ENCODE measurements around the gene MMS19.
A peak's percentile ranks its signal among the peaks of the same experiment; 100 is the strongest.

Gene MMS19, protein sequence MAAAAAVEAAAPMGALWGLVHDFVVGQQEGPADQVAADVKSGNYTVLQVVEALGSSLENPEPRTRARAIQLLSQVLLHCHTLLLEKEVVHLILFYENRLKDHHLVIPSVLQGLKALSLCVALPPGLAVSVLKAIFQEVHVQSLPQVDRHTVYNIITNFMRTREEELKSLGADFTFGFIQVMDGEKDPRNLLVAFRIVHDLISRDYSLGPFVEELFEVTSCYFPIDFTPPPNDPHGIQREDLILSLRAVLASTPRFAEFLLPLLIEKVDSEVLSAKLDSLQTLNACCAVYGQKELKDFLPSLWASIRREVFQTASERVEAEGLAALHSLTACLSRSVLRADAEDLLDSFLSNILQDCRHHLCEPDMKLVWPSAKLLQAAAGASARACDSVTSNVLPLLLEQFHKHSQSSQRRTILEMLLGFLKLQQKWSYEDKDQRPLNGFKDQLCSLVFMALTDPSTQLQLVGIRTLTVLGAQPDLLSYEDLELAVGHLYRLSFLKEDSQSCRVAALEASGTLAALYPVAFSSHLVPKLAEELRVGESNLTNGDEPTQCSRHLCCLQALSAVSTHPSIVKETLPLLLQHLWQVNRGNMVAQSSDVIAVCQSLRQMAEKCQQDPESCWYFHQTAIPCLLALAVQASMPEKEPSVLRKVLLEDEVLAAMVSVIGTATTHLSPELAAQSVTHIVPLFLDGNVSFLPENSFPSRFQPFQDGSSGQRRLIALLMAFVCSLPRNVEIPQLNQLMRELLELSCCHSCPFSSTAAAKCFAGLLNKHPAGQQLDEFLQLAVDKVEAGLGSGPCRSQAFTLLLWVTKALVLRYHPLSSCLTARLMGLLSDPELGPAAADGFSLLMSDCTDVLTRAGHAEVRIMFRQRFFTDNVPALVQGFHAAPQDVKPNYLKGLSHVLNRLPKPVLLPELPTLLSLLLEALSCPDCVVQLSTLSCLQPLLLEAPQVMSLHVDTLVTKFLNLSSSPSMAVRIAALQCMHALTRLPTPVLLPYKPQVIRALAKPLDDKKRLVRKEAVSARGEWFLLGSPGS

DNA sequence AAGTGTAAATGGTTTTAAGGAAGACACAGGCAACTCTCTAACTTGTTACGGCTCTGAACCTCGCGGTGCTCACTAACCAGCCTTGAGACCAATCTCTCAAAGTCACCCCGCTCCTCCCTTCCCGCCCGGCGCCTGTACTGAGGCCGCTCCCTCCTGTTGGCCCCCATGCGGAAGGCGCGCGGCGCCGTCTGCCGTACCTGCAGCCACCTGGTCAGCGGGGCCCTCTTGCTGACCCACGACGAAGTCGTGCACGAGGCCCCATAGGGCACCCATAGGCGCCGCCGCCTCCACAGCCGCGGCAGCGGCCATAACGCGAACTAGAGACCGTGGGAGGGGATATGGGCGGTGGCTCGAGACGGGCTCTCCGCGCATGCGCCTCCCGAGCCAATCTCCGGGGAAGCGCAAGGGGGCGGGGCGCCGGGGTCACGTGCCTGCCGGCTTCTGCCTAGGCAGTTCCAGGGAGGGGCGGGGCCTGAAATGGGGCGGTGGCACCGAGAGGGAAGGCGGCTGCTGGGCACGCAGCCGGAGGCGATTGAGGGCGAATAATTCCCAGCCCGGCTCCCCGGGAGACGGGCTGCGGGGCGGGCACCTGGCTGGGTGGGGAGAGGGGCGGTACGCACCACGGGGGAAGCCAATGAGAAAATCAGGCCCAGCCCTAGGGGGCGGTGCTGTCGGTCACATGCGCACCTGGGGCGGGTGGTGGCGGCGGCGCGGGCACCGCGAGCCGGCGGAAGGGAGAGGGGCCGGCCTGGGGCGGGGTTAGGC is at the start of gene MMS19:
Gene MMS19, minus strand, starts transcription at position 347 of the 765 bp plus-strand sequence. Its CDS starts 38 bp downstream, at position 309.
- peaks cover 29% of the 10 kb centered on the region for H3K36me3 Mint-ChIP-seq

DNA sequence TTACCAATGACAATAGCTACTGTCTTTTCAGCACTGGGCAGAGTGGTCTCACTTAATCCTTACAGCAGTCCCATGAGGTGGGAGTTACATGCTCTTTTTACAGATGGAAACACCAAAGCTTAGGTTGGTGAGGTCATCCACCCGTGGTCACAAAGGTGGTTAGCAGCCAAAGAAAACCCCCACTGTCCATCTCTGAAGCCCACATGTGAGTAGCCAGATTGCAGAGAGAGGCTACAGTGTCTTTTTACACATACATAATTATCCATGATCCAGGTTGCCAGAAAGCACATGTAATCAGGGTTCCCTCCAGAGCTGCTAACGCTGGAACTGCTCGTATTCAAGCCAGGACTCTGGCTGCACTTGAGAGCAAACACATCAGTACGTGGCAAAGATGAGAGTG is 49.7 kb upstream of the MMS19 start:
- no peak overlapping the region for H3K4me3 Mint-ChIP-seq

More for the DNA sequence above, at the start of gene MMS19:
- Mint-ChIP-seq H3K9me3 (no peaks in the 10 kb centered on the region), H3K4me1 (peaks cover 55% of the 10 kb centered on the region), H3K4me3 (peak within 1 kb of the TSS; percentile 94), H3K27ac (peak within 1 kb of the TSS; percentile 98)
- peak; percentile 94 for ATAC-seq
- peak; percentile 99 to 100 for DNase-seq (ENCODE audit: low spot score in 2 of 2)

DNA sequence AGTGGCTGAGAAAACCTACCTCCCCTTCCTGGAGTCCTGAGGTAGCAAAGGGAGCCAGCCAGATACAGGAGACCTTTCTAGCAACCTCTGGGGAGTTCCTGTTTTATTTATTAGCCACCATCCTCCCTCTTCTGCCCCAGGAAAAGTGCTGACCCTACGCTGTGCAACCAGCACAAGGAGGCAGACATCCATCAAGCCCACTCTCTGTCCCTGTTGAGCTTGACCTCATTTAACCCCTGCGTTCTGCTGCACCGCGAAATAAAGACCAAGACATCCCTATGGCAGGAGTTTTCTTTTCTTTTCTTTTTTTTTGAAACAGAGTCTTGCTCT is 49.0 kb upstream of the MMS19 start:
- ATAC-seq: no peak
- Mint-ChIP-seq H3K9me3 (no peaks in the 10 kb centered on the region), H3K4me3 (no peak overlapping the region), H3K27ac (no peak overlapping the region), H3K36me3 (no peaks in the 10 kb centered on the region), H3K4me1 (peaks cover 22% of the 10 kb centered on the region)
- no peak for DNase-seq (ENCODE audit: low spot score in 2 of 2)

More for the DNA sequence above, 49.7 kb upstream of the MMS19 start:
- H3K4me1 Mint-ChIP-seq: peaks cover 14% of the 10 kb centered on the region
- no peaks in the 10 kb centered on the region for H3K9me3 Mint-ChIP-seq
- no peak for ATAC-seq
- H3K27ac Mint-ChIP-seq: no peak overlapping the region
- H3K36me3 Mint-ChIP-seq: no peaks in the 10 kb centered on the region
- DNase-seq (ENCODE audit: low spot score in 2 of 2): no peak

DNA sequence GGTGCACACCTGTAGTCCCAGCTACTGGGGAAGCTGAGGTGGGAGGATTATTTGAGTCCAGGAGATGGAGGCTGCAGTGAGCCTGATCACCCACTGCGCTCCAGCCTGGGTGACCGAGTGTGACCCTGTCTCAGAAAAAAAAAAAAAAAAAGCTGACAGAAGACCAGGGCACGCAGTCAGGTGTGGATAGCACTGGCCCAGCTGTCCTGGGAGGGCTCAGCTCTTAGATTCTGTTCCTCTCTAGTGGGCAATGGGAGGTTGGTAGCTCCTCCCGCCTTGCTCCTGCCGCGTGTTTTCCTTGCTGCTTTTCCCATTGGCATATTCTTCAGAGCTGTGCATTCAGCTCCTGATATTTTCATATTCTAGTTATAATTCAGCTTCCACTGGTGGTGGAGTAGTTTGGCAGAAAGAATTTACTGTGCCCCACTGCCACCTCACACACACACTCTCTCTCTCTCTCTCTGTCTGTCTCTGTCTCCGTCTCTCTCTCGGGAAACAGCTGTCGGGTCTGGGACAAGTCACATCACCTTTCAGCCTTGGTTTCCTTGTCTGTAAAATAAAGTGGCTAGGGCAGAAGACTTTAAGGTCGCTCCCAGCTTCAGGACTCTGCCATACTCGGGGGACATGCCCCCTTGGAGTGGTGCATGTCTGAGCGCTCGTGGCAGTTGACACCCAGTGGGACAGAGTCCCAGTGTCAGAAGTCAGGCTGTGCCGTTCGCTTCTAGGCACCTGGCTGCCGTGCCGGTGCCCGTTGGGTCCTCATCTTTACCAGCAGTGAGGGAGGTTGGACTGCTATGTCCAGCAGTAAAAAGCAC is 48.4 kb upstream of the MMS19 start:
- Mint-ChIP-seq H3K4me1 (peaks cover 26% of the 10 kb centered on the region), H3K9me3 (no peaks in the 10 kb centered on the region), H3K27ac (no peak overlapping the region), H3K36me3 (no peaks in the 10 kb centered on the region), H3K4me3 (no peak overlapping the region)
- no peak for DNase-seq (ENCODE audit: low spot score in 2 of 2)
- no peak for ATAC-seq

DNA sequence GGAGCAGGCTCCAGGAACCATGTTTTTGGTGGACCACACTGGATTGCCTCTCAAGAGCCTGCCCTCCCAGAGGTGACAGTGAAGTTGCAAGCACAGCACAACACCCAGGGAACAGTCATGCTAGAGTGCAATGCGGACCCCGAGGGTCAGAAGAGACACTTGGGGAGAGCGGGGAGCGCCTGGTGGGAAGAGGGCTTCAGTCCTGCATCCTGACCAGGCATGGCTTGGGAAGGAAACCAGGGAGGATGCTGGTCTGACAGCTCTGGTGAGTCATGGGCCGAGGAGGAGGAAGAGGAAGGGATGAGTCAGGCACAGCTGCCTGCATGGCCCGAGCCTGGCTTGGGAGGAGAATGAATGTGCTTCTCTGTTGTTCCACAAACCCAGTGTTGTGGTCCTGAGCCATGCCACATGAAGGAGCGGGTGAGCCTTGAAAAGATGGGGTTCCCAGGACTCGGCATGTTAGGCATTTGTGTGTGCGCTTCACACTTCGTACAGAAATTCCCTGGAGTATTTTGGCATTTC is 44.9 kb upstream of the MMS19 start:
- Mint-ChIP-seq H3K4me3 (peak overlapping the region; percentile 30), H3K27ac (peak overlapping the region; percentile 86), H3K36me3 (no peaks in the 10 kb centered on the region), H3K9me3 (no peaks in the 10 kb centered on the region), H3K4me1 (peaks cover 26% of the 10 kb centered on the region)
- ATAC-seq (peak; percentile 91), DNase-seq (ENCODE audit: low spot score in 2 of 2) (peak; percentile 30 to 70)

DNA sequence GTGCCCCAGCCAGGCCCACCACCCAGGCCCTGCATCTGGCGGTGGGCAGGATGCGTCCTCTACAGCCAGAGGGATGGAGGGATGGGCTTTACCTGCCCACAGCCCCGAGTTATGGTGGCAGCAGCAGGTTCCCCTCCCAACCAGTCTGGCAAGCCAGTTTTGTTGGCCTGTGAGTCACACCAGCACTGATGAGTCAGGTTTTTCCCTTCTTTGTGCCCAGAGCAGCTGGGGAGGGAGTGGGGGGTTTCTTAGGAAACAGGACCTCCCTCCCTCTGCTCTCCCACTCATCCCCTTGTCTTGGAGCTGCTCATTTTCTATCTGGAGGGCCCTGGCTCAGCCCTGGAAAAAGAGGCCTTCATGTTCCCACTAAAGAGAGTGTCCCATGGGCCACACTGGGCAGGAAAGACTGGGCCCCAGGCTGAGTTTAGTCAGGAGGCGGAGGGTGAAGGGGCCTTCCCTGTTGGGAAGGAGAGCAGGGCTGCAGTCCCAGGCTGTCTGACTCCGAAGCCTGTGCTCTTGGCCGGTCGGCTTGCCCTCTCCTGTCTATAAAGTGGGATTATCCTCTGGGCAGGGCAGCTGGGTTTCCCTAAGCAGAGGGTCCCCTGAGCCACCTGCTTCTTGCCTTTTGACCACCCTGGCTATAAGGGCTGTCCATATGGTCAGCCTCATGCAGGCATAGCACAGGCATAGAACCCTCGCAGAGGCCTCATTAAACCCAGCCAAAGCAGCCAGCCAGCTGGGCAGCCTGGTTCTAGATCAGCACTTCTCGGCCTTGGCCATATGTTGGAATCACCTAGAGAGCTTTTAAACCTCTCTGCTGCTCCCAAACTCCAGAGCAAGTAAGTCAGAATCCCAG is 44.2 kb upstream of the MMS19 start:
- H3K4me1 Mint-ChIP-seq: peaks cover 26% of the 10 kb centered on the region
- H3K4me3 Mint-ChIP-seq: peak overlapping the region; percentile 30
- H3K9me3 Mint-ChIP-seq: no peaks in the 10 kb centered on the region
- DNase-seq (ENCODE audit: low spot score in 2 of 2): peak; percentile 10 to 60
- peak overlapping the region; percentile 86 for H3K27ac Mint-ChIP-seq
- ATAC-seq: peak; percentile 62
- no peaks in the 10 kb centered on the region for H3K36me3 Mint-ChIP-seq

DNA sequence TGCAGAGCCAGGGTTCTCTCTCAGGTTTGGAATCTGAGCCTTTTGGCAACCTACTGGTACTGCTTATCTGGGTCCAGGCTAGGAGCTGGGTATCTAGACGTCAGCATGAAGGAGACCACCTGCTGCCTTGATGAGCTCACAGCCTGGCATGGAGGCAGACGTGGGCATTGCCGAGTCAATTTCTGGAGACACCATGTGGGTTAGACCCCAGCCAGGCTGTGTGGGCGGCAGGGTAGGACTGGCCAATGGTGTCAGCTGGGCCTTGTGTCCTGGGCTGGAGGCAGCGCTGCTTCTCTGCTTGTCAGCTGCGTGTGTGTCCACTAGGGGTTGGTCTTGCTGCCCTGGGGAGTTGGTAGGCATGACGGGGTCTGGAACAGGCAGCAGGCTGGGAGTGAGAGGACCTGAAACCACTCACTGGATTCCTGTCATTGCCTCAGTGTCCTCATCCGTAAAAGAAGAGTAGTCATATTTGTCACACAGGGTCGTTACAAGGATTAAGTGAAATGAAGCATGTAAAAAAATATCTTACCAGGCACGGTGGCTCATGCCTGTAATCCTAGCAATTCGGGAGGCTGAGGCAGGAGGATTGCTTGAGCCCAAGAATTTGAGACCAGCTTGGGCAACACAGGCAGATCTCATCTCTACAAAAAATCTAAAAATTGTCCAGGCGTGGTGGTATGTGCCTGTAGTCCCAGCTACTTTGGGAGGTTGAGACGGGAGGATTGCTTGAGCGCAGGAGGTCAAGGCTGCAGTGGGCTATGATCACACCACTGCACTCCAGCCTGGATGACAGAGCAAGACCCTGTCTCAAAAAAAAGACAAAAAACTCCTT is 42.7 kb upstream of the MMS19 start:
- Mint-ChIP-seq H3K27ac (no peak overlapping the region), H3K9me3 (no peaks in the 10 kb centered on the region), H3K4me1 (peaks cover 21% of the 10 kb centered on the region), H3K36me3 (no peaks in the 10 kb centered on the region), H3K4me3 (no peak overlapping the region)
- ATAC-seq (no peak), DNase-seq (ENCODE audit: low spot score in 2 of 2) (no peak)

DNA sequence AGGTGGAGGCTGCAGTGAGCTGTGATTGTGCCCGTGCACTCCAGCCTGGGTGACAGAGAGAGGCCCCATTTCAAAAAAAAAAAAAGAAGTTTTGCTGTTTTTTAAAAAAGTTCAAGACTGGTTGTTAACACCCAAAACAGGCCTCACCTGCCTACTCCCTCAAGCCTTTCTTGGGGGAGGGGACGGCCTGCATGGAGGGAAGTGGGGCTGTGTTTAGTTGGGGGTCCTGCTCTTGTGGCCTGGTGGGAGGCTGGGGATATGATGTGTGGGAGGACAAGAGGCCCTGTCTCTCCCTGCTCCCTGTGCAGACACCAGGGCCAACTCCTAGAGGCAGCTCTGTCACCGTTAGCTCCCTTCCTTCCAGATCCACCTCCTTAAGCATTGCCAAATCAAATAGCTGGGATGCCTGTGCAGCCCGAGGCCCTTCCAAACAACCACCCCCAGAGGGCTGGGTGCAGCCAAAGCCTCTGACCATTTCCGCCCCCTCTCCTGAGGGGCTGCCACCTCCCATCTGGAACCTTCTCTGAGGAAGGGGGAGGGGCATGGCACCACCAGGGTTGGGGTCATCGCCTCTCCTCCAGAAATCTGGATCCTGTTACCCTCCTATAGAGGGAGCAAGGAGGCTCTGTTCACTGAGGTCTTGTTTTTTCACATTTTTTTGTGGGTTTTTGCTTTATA is 41.4 kb upstream of the MMS19 start:
- Mint-ChIP-seq H3K9me3 (no peaks in the 10 kb centered on the region), H3K36me3 (no peaks in the 10 kb centered on the region), H3K4me3 (no peak overlapping the region), H3K27ac (peak overlapping the region; percentile 56), H3K4me1 (peaks cover 23% of the 10 kb centered on the region)
- ATAC-seq: no peak
- DNase-seq (ENCODE audit: low spot score in 2 of 2): no peak

DNA sequence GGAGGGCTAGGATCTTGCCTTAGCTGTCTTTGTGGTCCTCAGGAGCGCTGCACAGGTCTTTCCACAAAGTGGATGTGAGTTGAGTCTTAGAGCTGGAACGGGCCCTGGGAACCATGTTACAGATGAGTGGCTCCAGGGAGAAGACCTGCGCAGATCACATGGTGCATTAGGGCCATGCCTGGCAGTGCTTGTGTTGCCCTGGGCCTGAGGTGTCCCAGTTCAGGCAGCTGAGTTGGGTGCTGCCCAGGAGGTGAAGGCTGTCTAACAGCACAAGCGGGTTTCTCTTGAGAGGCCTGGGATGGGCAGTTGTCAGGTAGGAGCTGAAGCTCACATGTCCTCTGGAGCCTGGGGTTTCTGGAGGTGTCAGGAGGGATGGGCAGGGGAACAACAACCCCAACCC is 40.6 kb upstream of the MMS19 start:
- Mint-ChIP-seq H3K4me1 (peaks cover 26% of the 10 kb centered on the region), H3K27ac (peak overlapping the region; percentile 41), H3K36me3 (no peaks in the 10 kb centered on the region), H3K4me3 (no peak overlapping the region), H3K9me3 (no peaks in the 10 kb centered on the region)
- DNase-seq (ENCODE audit: low spot score in 2 of 2) (no peak), ATAC-seq (no peak)

DNA sequence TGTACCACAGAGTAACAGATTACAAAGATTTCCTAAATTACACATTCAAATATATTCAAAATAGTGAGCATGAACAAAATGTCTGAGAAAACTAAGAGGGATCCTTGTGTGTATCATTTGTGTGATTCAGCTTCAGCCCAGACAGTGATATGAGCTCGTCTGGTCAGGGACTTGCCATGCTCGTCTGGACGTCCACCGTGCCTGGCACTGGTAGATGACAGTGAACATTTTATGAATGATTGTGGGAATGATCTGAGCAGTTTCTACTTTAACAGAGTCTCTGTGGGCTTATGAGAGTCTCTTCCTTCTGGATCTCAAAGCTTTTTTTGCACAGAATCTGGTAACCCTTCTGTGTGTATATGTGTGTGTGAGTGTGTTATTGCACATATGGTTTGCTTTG is 40.2 kb upstream of the MMS19 start:
- Mint-ChIP-seq H3K36me3 (no peaks in the 10 kb centered on the region), H3K9me3 (no peaks in the 10 kb centered on the region), H3K4me3 (no peak overlapping the region), H3K4me1 (peaks cover 22% of the 10 kb centered on the region), H3K27ac (peak overlapping the region; percentile 41)
- no peak for DNase-seq (ENCODE audit: low spot score in 2 of 2)
- ATAC-seq: no peak

DNA sequence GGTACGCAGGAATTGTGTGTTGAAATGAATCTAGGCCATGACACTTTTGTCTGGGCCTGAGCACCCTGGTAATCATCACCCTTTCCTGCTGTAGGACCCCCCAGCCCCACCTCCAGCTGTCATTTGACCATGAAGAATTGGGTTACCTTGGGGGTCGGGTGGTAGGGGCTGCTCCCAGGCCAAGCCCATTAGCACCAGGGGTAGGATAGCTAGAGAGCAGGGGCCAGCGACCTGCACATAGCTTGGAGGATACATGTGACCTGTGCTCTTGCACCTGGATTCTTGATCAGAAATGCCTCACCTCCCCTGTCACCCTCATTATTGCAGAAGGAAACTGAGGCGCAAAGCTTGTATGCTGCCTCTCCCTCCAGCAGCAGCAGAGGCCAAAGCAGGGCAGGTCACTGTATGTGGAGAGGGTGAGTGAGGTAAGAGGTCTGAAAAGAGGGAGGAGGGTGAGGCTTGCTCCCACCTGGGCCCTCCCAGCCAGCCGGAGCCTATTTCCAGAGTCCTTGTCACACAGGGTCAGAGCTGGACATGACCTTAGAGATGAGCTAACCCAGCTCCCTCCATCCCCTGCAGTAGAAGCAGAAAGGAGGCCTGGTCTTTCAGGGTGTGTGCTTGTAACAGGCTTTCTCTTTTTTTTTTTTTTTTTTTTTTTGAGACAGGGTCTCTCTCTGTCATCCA is 39.1 kb upstream of the MMS19 start:
- Mint-ChIP-seq H3K4me3 (no peak overlapping the region), H3K27ac (no peak overlapping the region), H3K36me3 (no peaks in the 10 kb centered on the region), H3K4me1 (peaks cover 11% of the 10 kb centered on the region), H3K9me3 (no peaks in the 10 kb centered on the region)
- no peak for ATAC-seq
- no peak for DNase-seq (ENCODE audit: low spot score in 2 of 2)
